GM18511 (cell line): ENCODE data around the gene MRPL51.
A peak's percentile ranks its signal among the peaks of the same experiment; 100 is the strongest.
"Not testable (repeated sequence)": the region's sequence is repeated elsewhere in the genome, so short reads cannot be mapped to it uniquely, and the experiment has no call there.

Experiments used
- ATAC-seq: cut with Tn5 transposase; IDR thresholded peaks from one replicate; pipeline ENCODE4 v1.9.1; 2021; ENCODE audit warnings: mild to moderate bottlenecking, moderate library complexity; ENCODE audit not compliant: unreplicated experiment

MRPL51 gene

DNA sequence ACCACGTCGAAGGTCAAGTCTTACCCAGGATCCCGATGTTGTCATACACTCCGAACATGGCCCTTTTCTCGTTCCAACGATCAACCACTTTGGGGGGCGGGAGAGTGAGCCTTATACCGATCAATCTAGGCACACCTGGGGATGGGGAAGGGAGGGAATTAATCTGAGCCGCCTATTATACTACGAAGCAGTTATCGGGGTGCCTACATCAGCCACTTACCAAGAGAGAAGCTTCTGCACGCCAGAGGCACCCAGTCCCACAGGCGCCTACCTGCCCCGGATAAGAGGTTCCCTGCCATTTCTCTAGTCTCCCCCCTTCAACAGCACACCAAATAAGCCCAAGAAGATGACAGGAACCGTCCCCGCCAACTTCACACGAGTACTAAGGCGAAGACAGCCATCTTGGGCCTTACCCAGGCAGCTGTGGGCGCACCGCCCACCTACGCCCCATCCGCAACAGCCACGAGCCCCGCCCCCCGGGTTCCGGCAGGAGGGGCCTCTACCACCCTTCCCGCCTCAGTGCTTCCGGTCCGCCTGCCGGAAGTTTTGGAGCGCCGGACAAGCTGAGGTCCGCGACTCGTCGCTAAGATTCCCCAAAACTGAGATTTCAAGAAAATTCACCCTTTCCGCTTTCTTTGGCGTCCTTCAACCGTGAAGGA is at the start of gene MRPL51:
MRPL51 (minus strand) TSS at position 425 of the 659 bp plus-strand sequence; CDS start at position 299, 126 bp downstream.
- ATAC-seq = peak; percentile 73

DNA sequence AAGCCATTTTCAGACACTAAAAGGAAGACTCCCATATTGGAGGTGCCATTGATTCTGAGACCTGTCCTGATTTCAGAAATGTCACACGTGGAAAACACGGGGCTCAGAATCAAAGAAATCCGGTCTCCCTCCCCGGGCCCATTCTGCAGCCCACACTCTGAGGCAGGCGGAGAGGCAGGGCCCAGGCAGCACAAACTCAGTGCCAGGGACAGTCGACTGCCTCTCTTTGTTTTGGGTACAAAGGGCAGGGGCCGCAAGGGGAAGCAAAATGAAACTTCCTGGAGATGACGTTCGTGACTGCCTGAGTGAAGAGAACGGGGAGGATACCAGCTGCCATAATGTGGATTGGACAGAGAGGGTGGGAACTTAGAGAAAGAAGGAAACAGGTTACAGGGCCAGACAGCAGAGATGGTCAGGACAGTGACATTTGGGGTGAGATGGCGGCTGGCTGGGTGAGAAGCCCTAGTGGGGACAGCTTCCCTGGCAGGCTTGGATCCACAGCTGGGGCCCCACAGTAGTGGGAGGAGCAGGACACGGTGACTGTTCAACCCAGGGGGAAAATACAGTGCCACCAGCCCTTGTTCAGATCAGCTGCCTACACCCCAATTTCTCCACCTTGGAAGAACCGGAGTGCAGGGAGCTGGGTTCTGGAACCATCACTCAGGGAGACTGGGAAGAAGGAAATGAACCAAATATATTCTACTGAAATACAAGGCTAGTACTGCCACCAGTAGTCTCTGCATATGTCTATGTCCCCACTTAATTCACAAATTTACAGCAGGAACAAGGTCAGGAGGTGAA is 49.3 kb upstream of the MRPL51 start:
- no peak for ATAC-seq

DNA sequence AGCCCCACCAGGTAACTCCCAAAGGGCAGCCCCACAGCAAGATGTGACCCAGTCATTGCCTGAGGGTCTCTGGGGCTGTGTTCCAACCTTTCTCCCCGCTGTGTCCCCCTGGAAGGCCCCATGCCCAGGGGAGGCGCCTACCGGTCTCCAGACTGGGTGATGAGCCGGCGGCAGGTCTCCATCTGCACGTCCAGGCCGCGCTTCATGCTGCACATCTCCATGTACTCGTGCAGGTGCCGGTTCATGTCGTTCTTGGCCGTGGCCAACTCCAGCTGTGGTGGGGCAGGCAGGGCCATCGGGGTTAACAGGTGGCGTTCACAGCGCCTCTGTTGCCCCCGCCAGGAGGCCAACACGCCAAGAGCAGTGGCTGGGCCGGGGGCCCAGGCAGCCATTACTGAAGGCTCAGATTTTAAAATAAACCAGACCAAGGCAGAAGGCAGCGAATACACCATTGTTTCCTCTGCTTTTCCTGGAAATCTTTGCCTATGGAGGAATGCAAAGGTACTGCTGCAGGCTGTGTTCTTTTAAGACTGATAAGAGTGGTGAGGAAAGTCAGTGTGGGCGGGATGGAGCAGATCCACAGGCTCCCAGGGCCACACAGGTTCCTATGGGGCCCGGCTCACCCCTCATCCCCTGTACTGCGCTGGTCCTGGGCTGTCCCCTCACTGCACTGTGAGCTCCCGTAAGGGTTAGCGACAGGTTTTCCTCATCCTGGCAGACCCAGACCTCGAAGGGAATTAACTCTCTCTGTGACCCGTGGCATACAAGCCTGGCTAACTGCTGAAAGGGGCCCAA is 48.5 kb upstream of the MRPL51 start:
- ATAC-seq = no peak

DNA sequence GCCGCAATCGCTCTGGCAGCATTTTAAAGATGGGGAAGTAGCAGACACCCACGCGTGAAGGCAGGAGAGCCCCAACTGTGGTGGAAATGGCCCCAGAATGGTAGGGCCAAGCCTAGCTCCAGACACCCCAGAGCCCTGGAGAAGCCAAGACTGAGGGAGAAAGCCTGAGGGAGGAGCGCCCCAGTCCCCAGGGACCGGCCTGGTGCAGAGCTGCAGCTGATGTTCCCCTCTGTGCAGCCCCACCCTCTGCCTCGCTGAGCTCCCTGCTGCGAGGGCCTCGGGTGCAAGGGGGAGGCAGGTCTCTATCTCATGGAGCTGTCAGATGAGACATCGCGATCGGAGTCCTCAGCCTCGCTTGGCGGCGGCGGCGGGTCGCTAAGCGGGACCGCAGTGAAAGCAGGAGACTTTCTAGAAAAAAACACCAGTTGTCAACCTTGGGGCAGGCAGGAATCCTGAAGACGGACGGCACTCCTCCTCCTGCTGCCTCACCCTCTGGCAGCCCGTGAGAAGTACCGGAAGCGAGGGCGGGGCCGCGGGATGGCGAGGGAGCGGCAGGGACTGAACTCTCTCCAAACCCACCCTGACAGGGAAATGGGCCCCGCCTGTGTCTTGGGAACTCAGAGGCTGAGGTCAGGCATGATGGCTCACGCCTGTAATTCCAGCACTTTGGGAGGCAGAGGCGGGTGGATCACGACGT is 47.3 kb upstream of the MRPL51 start:
- no peak for ATAC-seq

DNA sequence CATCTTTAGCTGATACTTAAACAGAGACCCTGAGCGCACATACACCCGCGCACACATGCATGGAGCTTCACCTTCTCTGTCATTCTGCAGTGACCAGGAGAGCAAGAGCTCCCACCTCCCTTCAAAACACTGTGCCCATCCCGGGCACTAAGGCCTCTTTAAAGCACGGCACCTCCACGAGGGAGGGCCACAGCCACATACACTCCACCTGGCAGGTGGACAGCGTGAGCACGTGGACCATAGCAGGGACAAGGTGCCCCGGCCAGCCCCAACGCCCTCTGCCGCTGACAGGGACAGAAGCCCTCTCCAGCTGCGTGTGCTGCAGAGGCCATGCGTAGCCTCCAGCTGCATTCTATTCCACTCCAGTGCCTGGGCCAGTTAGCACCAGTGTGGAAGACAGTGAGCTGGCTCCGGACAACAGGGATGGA is 46.7 kb upstream of the MRPL51 start:
- ATAC-seq = no peak

DNA sequence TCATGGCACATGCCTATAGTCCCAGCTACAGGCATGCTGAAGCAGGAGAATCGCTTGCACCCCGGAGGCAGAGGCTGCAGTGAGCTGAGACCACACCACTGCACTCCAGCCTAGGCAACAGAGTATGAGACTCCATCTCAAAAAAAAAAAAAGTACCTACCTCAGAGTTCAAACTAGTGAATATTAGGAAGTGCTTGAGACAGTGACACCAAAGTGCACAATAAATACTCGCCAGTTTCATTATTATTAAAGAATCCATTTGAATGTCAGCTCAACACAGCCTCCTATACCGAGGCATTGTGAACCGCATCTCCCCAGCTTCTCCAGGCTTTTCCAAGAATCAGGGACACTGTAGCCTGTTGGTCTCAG is 46.2 kb upstream of the MRPL51 start:
- ATAC-seq = no peak

DNA sequence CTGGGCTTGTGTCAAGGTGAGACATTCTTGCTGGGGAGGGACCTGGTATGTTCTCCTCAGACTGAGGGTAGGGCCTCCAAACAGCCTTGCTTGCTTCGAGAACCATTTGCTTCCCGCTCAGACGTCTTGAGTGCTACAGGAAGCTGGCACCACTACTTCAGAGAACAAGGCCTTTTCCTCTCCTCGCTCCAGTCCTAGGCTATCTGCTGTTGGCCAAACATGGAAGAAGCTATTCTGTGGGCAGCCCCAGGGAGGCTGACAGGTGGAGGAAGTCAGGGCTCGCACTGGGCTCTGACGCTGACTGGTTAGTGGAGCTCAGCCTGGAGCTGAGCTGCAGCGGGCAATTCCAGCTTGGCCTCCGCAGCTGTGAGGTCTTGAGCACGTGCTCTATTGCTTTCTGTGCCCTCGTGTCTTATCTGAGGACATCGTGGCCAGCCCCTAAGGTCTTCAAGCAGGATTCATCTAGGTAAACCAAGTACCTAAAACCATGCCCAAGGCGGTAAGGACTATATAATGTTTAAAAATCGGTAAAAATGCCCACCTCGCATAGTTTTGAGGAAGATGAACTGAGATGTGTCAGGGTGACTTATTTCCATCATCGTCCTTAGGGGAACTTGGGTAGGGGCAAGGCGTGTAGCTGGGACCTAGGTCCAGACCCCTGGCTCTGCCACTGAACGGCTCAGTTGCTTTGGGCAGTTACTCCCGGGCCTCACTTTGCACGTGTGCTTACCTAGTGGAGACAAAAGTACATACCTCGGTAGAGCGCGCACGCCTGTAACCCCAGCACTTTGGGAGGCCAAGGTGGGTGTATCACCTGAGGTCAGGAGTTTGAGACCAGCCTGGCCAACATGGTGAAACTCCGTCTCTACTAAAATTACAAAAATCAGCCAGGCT is 45.6 kb upstream of the MRPL51 start:
- ATAC-seq = no peak

DNA sequence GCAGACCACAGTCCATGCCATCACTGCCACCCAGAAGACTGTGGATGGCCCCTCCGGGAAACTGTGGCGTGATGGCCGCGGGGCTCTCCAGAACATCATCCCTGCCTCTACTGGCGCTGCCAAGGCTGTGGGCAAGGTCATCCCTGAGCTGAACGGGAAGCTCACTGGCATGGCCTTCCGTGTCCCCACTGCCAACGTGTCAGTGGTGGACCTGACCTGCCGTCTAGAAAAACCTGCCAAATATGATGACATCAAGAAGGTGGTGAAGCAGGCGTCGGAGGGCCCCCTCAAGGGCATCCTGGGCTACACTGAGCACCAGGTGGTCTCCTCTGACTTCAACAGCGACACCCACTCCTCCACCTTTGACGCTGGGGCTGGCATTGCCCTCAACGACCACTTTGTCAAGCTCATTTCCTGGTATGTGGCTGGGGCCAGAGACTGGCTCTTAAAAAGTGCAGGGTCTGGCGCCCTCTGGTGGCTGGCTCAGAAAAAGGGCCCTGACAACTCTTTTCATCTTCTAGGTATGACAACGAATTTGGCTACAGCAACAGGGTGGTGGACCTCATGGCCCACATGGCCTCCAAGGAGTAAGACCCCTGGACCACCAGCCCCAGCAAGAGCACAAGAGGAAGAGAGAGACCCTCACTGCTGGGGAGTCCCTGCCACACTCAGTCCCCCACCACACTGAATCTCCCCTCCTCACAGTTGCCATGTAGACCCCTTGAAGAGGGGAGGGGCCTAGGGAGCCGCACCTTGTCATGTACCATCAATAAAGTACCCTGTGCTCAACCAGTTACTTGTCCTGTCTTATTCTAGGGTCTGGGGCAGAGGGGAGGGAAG is 44.7 kb upstream of the MRPL51 start:
- not testable (repeated sequence) for ATAC-seq

DNA sequence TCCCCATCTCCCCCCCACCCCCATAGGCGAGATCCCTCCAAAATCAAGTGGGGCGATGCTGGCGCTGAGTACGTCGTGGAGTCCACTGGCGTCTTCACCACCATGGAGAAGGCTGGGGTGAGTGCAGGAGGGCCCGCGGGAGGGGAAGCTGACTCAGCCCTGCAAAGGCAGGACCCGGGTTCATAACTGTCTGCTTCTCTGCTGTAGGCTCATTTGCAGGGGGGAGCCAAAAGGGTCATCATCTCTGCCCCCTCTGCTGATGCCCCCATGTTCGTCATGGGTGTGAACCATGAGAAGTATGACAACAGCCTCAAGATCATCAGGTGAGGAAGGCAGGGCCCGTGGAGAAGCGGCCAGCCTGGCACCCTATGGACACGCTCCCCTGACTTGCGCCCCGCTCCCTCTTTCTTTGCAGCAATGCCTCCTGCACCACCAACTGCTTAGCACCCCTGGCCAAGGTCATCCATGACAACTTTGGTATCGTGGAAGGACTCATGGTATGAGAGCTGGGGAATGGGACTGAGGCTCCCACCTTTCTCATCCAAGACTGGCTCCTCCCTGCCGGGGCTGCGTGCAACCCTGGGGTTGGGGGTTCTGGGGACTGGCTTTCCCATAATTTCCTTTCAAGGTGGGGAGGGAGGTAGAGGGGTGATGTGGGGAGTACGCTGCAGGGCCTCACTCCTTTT is 44.0 kb upstream of the MRPL51 start:
- ATAC-seq = no peak

DNA sequence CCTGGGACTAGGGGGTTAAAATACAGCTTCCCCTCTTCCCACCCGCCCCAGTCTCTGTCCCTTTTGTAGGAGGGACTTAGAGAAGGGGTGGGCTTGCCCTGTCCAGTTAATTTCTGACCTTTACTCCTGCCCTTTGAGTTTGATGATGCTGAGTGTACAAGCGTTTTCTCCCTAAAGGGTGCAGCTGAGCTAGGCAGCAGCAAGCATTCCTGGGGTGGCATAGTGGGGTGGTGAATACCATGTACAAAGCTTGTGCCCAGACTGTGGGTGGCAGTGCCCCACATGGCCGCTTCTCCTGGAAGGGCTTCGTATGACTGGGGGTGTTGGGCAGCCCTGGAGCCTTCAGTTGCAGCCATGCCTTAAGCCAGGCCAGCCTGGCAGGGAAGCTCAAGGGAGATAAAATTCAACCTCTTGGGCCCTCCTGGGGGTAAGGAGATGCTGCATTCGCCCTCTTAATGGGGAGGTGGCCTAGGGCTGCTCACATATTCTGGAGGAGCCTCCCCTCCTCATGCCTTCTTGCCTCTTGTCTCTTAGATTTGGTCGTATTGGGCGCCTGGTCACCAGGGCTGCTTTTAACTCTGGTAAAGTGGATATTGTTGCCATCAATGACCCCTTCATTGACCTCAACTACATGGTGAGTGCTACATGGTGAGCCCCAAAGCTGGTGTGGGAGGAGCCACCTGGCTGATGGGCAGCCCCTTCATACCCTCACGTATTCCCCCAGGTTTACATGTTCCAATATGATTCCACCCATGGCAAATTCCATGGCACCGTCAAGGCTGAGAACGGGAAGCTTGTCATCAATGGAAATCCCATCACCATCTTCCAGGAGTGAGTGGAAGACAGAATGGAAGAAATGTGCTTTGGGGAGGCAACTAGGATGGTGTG is 43.1 kb upstream of the MRPL51 start:
- ATAC-seq = no peak

DNA sequence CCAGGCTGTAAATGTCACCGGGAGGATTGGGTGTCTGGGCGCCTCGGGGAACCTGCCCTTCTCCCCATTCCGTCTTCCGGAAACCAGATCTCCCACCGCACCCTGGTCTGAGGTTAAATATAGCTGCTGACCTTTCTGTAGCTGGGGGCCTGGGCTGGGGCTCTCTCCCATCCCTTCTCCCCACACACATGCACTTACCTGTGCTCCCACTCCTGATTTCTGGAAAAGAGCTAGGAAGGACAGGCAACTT is 42.6 kb upstream of the MRPL51 start:
- no peak for ATAC-seq

DNA sequence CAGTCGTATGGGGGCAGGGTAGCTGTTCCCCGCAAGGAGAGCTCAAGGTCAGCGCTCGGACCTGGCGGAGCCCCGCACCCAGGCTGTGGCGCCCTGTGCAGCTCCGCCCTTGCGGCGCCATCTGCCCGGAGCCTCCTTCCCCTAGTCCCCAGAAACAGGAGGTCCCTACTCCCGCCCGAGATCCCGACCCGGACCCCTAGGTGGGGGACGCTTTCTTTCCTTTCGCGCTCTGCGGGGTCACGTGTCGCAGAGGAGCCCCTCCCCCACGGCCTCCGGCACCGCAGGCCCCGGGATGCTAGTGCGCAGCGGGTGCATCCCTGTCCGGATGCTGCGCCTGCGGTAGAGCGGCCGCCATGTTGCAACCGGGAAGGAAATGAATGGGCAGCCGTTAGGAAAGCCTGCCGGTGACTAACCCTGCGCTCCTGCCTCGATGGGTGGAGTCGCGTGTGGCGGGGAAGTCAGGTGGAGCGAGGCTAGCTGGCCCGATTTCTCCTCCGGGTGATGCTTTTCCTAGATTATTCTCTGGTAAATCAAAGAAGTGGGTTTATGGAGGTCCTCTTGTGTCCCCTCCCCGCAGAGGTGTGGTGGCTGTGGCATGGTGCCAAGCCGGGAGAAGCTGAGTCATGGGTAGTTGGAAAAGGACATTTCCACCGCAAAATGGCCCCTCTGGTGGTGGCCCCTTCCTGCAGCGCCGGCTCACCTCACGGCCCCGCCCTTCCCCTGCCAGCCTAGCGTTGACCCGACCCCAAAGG is 42.1 kb upstream of the MRPL51 start:
- peak; percentile 3 for ATAC-seq

DNA sequence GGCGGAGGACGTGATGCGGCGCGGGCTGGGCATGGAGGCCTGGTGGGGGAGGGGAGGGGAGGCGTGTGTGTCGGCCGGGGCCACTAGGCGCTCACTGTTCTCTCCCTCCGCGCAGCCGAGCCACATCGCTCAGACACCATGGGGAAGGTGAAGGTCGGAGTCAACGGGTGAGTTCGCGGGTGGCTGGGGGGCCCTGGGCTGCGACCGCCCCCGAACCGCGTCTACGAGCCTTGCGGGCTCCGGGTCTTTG is 41.6 kb upstream of the MRPL51 start:
- ATAC-seq = no peak

DNA sequence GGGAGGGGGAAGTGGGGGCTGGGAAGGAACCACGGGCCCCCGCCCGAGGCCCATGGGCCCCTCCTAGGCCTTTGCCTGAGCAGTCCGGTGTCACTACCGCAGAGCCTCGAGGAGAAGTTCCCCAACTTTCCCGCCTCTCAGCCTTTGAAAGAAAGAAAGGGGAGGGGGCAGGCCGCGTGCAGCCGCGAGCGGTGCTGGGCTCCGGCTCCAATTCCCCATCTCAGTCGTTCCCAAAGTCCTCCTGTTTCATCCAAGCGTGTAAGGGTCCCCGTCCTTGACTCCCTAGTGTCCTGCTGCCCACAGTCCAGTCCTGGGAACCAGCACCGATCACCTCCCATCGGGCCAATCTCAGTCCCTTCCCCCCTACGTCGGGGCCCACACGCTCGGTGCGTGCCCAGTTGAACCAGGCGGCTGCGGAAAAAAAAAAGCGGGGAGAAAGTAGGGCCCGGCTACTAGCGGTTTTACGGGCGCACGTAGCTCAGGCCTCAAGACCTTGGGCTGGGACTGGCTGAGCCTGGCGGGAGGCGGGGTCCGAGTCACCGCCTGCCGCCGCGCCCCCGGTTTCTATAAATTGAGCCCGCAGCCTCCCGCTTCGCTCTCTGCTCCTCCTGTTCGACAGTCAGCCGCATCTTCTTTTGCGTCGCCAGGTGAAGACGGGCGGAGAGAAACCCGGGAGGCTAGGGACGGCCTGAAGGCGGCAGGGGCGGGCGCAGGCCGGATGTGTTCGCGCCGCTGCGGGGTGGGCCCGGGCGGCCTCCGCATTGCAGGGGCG is 41.0 kb upstream of the MRPL51 start, which contains the start of gene GAPDH:
GAPDH (plus strand) TSS at position 595 of the 772 bp plus-strand sequence. CDS start 316 bp downstream, outside the sequence.
- ATAC-seq = peak; percentile 71

DNA sequence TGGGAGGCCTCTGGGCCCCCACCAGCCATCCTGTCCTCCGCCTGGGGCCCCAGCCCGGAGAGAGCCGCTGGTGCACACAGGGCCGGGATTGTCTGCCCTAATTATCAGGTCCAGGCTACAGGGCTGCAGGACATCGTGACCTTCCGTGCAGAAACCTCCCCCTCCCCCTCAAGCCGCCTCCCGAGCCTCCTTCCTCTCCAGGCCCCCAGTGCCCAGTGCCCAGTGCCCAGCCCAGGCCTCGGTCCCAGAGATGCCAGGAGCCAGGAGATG is 40.5 kb upstream of the MRPL51 start:
- ATAC-seq = peak; percentile 20

DNA sequence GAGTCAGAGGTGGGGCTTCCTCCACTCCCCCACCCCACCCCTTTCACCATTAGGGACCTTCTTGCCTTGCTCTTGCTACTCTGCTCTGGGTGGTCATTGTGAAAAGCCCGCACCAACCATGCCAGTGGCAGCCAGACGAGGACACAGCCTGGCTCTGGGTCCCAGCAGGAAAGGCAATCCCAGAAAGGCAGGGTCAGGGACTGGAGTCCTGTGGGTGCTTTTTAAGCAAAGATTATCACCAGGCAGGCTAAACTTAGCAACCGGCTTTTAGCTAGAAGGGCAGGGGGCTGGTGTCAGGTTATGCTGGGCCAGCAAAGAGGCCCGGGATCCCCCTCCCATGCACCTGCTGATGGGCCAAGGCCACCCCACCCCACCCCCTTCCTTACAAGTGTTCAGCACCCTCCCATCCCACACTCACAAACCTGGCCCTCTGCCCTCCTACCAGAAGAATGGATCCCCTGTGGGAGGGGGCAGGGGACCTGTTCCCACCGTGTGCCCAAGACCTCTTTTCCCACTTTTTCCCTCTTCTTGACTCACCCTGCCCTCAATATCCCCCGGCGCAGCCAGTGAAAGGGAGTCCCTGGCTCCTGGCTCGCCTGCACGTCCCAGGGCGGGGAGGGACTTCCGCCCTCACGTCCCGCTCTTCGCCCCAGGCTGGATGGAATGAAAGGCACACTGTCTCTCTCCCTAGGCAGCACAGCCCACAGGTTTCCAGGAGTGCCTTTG is 40.0 kb upstream of the MRPL51 start:
- peak; percentile 19 for ATAC-seq
